Endothelial cell of umbilical vein (primary cell): ENCODE data around the gene GKN2.
"Not testable (repeated sequence)": the region's sequence is repeated elsewhere in the genome, so short reads cannot be mapped to it uniquely, and the experiment has no call there.

ENCODE experiments used
- EZH2 ChIP-seq: IDR thresholded peaks from 2 replicates; pipeline ENCODE4 v1.6.1; 2012; ENCODE audit warnings: borderline replicate concordance, low read depth, mild to moderate bottlenecking, moderate library complexity, low read length, inconsistent platforms; ENCODE audit not compliant: severe bottlenecking
- GATA2 ChIP-seq: IDR thresholded peaks from 2 replicates; pipeline ENCODE4 v1.7.0; 2011; ENCODE audit warnings: low read depth, mild to moderate bottlenecking, moderate library complexity, mixed read lengths, low read length; ENCODE audit not compliant: insufficient read length, insufficient read depth
- MYC ChIP-seq: IDR thresholded peaks from one replicate; pipeline ENCODE4 v1.6.1; 2011; ENCODE audit warnings: mild to moderate bottlenecking, low read depth, low read length
- POLR2A ChIP-seq: IDR thresholded peaks from 2 replicates; pipeline ENCODE4 v1.6.1; 2012; ENCODE audit warnings: low read depth, mild to moderate bottlenecking, control low read depth, low read length
- POLR2AphosphoS5 ChIP-seq: IDR thresholded peaks from 2 replicates; pipeline ENCODE4 v1.6.1; 2012; ENCODE audit warnings: low read depth, mild to moderate bottlenecking, control low read depth, low read length, moderate library complexity; ENCODE audit not compliant: insufficient read depth
- TF ChIP-seq, protein P1 (sequence below): IDR thresholded peaks from 2 replicates; pipeline ENCODE4 v1.6.1; 2011; ENCODE audit not compliant: insufficient read depth, insufficient read length
- TF ChIP-seq, protein P2 (sequence below), 2 donors: IDR thresholded peaks; 1 replicate in 1 of 2; 2 replicates in 1 of 2; pipeline ENCODE4 v1.5.1; 2011; ENCODE audit warnings: low read length in 2 of 2, mild to moderate bottlenecking in 2 of 2, moderate library complexity in 2 of 2, control low read depth in 1 of 2, inconsistent platforms in 1 of 2, low read depth in 1 of 2; ENCODE audit not compliant: insufficient read depth in 1 of 2; ENCODE audit errors: extremely low read depth in 1 of 2

DNA sequence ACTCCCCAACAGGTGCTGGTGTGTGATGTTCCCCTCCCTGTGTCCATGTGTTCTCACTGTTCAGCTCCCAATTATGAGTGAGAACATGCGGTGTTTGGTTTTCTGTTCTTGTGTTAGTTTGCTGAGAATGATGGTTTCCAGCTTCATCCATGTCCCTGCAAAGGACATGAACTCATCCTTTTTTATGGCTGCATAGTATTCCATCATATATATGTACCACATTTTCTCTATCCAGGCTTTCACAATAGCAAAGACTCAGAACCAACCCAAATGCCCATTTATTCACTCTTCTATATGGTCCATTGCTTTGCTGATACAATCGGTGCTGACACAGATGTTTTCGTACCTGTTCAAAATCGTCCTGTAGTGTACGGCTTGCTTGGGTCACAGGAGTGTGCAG lies 2.7 kb upstream of the GKN2 start:
- TF ChIP-seq POLR2A, POLR2AphosphoS5, EZH2, MYC, GATA2: not testable (repeated sequence)
- TF ChIP-seq, protein P1, sequence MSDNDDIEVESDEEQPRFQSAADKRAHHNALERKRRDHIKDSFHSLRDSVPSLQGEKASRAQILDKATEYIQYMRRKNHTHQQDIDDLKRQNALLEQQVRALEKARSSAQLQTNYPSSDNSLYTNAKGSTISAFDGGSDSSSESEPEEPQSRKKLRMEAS, result not testable (repeated sequence)
- TF ChIP-seq, protein P2, sequence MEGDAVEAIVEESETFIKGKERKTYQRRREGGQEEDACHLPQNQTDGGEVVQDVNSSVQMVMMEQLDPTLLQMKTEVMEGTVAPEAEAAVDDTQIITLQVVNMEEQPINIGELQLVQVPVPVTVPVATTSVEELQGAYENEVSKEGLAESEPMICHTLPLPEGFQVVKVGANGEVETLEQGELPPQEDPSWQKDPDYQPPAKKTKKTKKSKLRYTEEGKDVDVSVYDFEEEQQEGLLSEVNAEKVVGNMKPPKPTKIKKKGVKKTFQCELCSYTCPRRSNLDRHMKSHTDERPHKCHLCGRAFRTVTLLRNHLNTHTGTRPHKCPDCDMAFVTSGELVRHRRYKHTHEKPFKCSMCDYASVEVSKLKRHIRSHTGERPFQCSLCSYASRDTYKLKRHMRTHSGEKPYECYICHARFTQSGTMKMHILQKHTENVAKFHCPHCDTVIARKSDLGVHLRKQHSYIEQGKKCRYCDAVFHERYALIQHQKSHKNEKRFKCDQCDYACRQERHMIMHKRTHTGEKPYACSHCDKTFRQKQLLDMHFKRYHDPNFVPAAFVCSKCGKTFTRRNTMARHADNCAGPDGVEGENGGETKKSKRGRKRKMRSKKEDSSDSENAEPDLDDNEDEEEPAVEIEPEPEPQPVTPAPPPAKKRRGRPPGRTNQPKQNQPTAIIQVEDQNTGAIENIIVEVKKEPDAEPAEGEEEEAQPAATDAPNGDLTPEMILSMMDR (IDR thresholded peaks at IDR 0.05; ENCODE audit: extremely low read depth in 1 of 2, insufficient read depth in 1 of 2, low read depth in 1 of 2, low read length in 2 of 2), result not testable (repeated sequence)
